Mesenchymal stem cell (in vitro differentiated cells and primary cell): ENCODE measurements around the gene LTO1.

ENCODE experiments used
- DNase-seq: peaks from one replicate; pipeline ENCODE4 v3.0.0-alpha.2; 2013
- H2AFZ ChIP-seq: one replicate; pipeline ENCODE4 v1.6.1; 2013; ENCODE audit warnings: low read depth, mild to moderate bottlenecking, control low read depth, inconsistent platforms, low read length, moderate library complexity
- H2AK5ac ChIP-seq: 2 replicates; pipeline ENCODE4 v1.6.1; 2013; ENCODE audit warnings: low read length, moderate library complexity, mild to moderate bottlenecking, inconsistent platforms; ENCODE audit not compliant: severe bottlenecking
- H2BK120ac ChIP-seq: one replicate; pipeline ENCODE4 v1.6.1; 2013; ENCODE audit warnings: low read depth, mild to moderate bottlenecking, inconsistent platforms, low read length, moderate library complexity
- H2BK12ac ChIP-seq, 2 experiments: one replicate each; pipeline ENCODE4 v1.6.1; 2013; ENCODE audit warnings: inconsistent platforms in 2 of 2, low read length in 2 of 2, mild to moderate bottlenecking in 2 of 2, moderate library complexity in 2 of 2, control low read depth in 1 of 2
- H2BK15ac ChIP-seq: one replicate; pipeline ENCODE4 v1.6.1; 2013; ENCODE audit warnings: mild to moderate bottlenecking, low read depth, inconsistent platforms; ENCODE audit not compliant: poor library complexity, severe bottlenecking
- H2BK5ac ChIP-seq: 2 replicates; pipeline ENCODE4 v1.6.1; 2013; ENCODE audit warnings: low read depth, mild to moderate bottlenecking, low read length, control low read depth, inconsistent platforms; ENCODE audit not compliant: poor library complexity, severe bottlenecking
- H3K14ac ChIP-seq, 2 experiments: one replicate each; pipeline ENCODE4 v1.6.1; 2013; ENCODE audit warnings: inconsistent platforms in 2 of 2, low read length in 2 of 2, control low read depth in 1 of 2, mild to moderate bottlenecking in 1 of 2, moderate library complexity in 1 of 2
- H3K18ac ChIP-seq, 2 experiments: one replicate each; pipeline ENCODE4 v1.6.1; 2013; ENCODE audit warnings: inconsistent platforms in 2 of 2, low read length in 2 of 2, control low read depth in 1 of 2, low read depth in 1 of 2, mild to moderate bottlenecking in 1 of 2
- H3K23ac ChIP-seq, 2 experiments: one replicate each; pipeline ENCODE4 v1.6.1; 2013; ENCODE audit warnings: inconsistent platforms in 2 of 2, low read length in 2 of 2, mild to moderate bottlenecking in 2 of 2, moderate library complexity in 2 of 2, control low read depth in 1 of 2
- H3K27ac ChIP-seq: 2 replicates; pipeline ENCODE4 v1.5.1; 2013; ENCODE audit warnings: mild to moderate bottlenecking, moderate library complexity, low read length, control low read depth, inconsistent platforms; ENCODE audit not compliant: poor library complexity, severe bottlenecking
- H3K27me3 ChIP-seq, 2 experiments: 2 replicates each; pipeline versions ENCODE4 v1.6.1 to v1.7.0; 2013; ENCODE audit warnings: low read length in 2 of 2, mild to moderate bottlenecking in 2 of 2, moderate library complexity in 2 of 2, control low read depth in 1 of 2, inconsistent platforms in 1 of 2; ENCODE audit not compliant: control insufficient read depth in 1 of 2, insufficient read depth in 1 of 2
- H3K36me3 ChIP-seq, 2 experiments: 2 replicates each; pipeline versions ENCODE4 v1.6.1 to v1.7.0; 2013; ENCODE audit warnings: low read length in 2 of 2, control low read depth in 1 of 2, inconsistent platforms in 1 of 2, low read depth in 1 of 2, mild to moderate bottlenecking in 1 of 2; ENCODE audit not compliant: insufficient read depth in 2 of 2, control insufficient read depth in 1 of 2
- H3K4ac ChIP-seq, 2 experiments: one replicate each; pipeline ENCODE4 v1.6.1; 2013; ENCODE audit warnings: inconsistent platforms in 2 of 2, low read length in 2 of 2, mild to moderate bottlenecking in 2 of 2, moderate library complexity in 2 of 2, control low read depth in 1 of 2, low read depth in 1 of 2
- H3K4me1 ChIP-seq: 2 replicates; pipeline ENCODE4 v1.6.1; 2013; ENCODE audit warnings: low read depth, low read length, control low read depth; ENCODE audit not compliant: control insufficient read depth, insufficient read depth
- H3K4me2 ChIP-seq: 2 replicates; pipeline ENCODE4 v1.6.1; 2013; ENCODE audit warnings: low read length, mild to moderate bottlenecking, inconsistent platforms; ENCODE audit not compliant: poor library complexity, severe bottlenecking
- H3K4me3 ChIP-seq, 2 experiments: 2 replicates each; pipeline versions ENCODE4 v1.5.1 to v1.7.0; 2013; ENCODE audit warnings: low read length in 2 of 2, mild to moderate bottlenecking in 2 of 2, control low read depth in 1 of 2, low read depth in 1 of 2; ENCODE audit not compliant: insufficient read depth in 1 of 2
- H3K79me1 ChIP-seq: replicated peaks from 2 replicates; pipeline ENCODE4 v1.6.1; 2013; ENCODE audit warnings: mild to moderate bottlenecking, control low read depth, low read length, inconsistent platforms; ENCODE audit not compliant: poor library complexity, severe bottlenecking
- H3K9ac ChIP-seq: 2 replicates; pipeline ENCODE4 v1.7.0; 2013; ENCODE audit warnings: mild to moderate bottlenecking, low read length, moderate library complexity
- H3K9me3 ChIP-seq: 2 replicates; pipeline ENCODE4 v1.7.0; 2013; ENCODE audit warnings: mild to moderate bottlenecking, low read length; ENCODE audit not compliant: control insufficient read depth
- H4K8ac ChIP-seq: one replicate; pipeline ENCODE4 v1.6.1; 2013; ENCODE audit warnings: inconsistent platforms, mild to moderate bottlenecking, low read length, moderate library complexity
- H4K91ac ChIP-seq: one replicate; pipeline ENCODE4 v1.6.1; 2013; ENCODE audit warnings: mild to moderate bottlenecking, low read length, inconsistent platforms
- WGBS: methylation state at CpG from one replicate; pipeline ENCODE4 v1.1.7; 2013; ENCODE audit warnings: mixed read lengths; 5-methylcytosine and 5-hydroxymethylcytosine counted together

LTO1 gene

GRCh38 chr11:69641681-69642548 lies 33.2 kb downstream of the LTO1 start:
- Histone ChIP-seq H2BK120ac (peak overlapping the region; percentile 97), H3K9me3 (no peaks in the 10 kb centered on the region), H3K36me3 (peaks cover 35 to 36% of the 10 kb centered on the region in 2 experiments), H3K4me2 (peak overlapping the region; percentile 87), H2BK15ac (peak overlapping the region; percentile 92), H3K9ac (peak overlapping the region; percentile 100), H3K14ac (peak overlapping the region; percentile 72 to 83), H3K27ac (peak overlapping the region; percentile 74), H2AFZ (no peak overlapping the region), H3K18ac (peak overlapping the region; percentile 93 to 98), H2BK5ac (peak overlapping the region; percentile 91), H2AK5ac (peak overlapping the region; percentile 77), H3K4ac (peak overlapping the region; percentile 76 to 80), H3K23ac (peak overlapping the region; percentile 64 to 99), H2BK12ac (no peak overlapping the region), H4K91ac (peak overlapping the region; percentile 88), H4K8ac (peak overlapping the region; percentile 98), H3K4me1 (peaks cover 47% of the 10 kb centered on the region), H3K27me3 (no peaks in the 10 kb centered on the region), H3K4me3 (peak overlapping the region; percentile 76 to 99), H3K79me1 (peaks cover 14% of the 10 kb centered on the region)
- no peak for DNase-seq
- under 1% methylated on average over 62 of the region's 68 CpGs for WGBS

- Histone ChIP-seq H2BK5ac (peak within 1 kb of the TSS; percentile 91), H2AK5ac (peak within 1 kb of the TSS; percentile 31), H2AFZ (no peak within 1 kb of the TSS), H3K18ac (peak within 1 kb of the TSS; percentile 95 to 100), H3K9me3 (no peaks in the 10 kb centered on the region), H3K4me1 (peaks cover 52% of the 10 kb centered on the region), H3K36me3 (peaks cover 27 to 28% of the 10 kb centered on the region in 2 experiments), H2BK12ac (peak within 1 kb of the TSS; percentile 75 to 95), H3K4me2 (peak within 1 kb of the TSS; percentile 70), H3K27ac (peak within 1 kb of the TSS; percentile 93), H4K91ac (peak within 1 kb of the TSS; percentile 92), H2BK120ac (peak within 1 kb of the TSS; percentile 97), H3K9ac (peak within 1 kb of the TSS; percentile 100), H4K8ac (peak within 1 kb of the TSS; percentile 98), H3K4me3 (peak within 1 kb of the TSS; percentile 76 to 99), H2BK15ac (peak within 1 kb of the TSS; percentile 96), H3K4ac (peak within 1 kb of the TSS; percentile 97 to 99), H3K79me1 (peaks cover 11% of the 10 kb centered on the region), H3K27me3 (no peaks in the 10 kb centered on the region), H3K23ac (peak within 1 kb of the TSS; percentile 64 to 100), H3K14ac (peak within 1 kb of the TSS; percentile 83 to 100)
- under 1% methylated on average over 41 of the region's 49 CpGs for WGBS
- peak; percentile 94 for DNase-seq
Measured at GRCh38 chr11:69640995-69641581, 34.1 kb downstream of the LTO1 start, which contains the start of gene CCND1. Gene CCND1 (plus strand): TSS chr11:69641156. CDS start chr11:69641314, 158 bp downstream.

- peak overlapping the region; percentile 94 for H4K8ac ChIP-seq
- H2AFZ ChIP-seq: no peak overlapping the region
- H3K4me1 ChIP-seq: peaks cover 51% of the 10 kb centered on the region
- H3K79me1 ChIP-seq: peaks cover 6% of the 10 kb centered on the region
- H2AK5ac ChIP-seq: peak overlapping the region; percentile 31
- H2BK15ac ChIP-seq: peak overlapping the region; percentile 96
- WGBS: under 1% methylated on average over 41 of the region's 43 CpGs
- H3K9ac ChIP-seq: peak overlapping the region; percentile 97
- no peaks in the 10 kb centered on the region for H3K27me3 ChIP-seq
- H3K14ac ChIP-seq: peak overlapping the region; percentile 44 to 98
- peaks cover 20 to 21% of the 10 kb centered on the region in 2 experiments for H3K36me3 ChIP-seq
- DNase-seq: peak; percentile 73
- peak overlapping the region; percentile 76 to 99 for H3K4me3 ChIP-seq
- H3K4me2 ChIP-seq: peak overlapping the region; percentile 66
- H3K23ac ChIP-seq: peak overlapping the region in 1 of 2 experiments; percentile 97
- H2BK120ac ChIP-seq: peak overlapping the region; percentile 92
- H2BK5ac ChIP-seq: peak overlapping the region; percentile 80
- H4K91ac ChIP-seq: peak overlapping the region; percentile 92
- peak overlapping the region; percentile 95 to 100 for H3K18ac ChIP-seq
- H3K4ac ChIP-seq: peak overlapping the region; percentile 97 to 99
- H3K9me3 ChIP-seq: no peaks in the 10 kb centered on the region
- peak overlapping the region; percentile 93 for H3K27ac ChIP-seq
- peak overlapping the region; percentile 75 to 89 for H2BK12ac ChIP-seq
Measured at GRCh38 chr11:69640260-69640994, 34.7 kb downstream of the LTO1 start.
